ENCODE results near the gene TBRG1. TPM values are rescaled to one million over a fixed set of nuclear protein-coding genes. Genes with fewer than 3 reads are reported as not detected.
"Not testable (repeated sequence)": the region's sequence is repeated elsewhere in the genome, so short reads cannot be mapped to it uniquely, and the experiment has no call there.

TBRG1 gene, protein sequence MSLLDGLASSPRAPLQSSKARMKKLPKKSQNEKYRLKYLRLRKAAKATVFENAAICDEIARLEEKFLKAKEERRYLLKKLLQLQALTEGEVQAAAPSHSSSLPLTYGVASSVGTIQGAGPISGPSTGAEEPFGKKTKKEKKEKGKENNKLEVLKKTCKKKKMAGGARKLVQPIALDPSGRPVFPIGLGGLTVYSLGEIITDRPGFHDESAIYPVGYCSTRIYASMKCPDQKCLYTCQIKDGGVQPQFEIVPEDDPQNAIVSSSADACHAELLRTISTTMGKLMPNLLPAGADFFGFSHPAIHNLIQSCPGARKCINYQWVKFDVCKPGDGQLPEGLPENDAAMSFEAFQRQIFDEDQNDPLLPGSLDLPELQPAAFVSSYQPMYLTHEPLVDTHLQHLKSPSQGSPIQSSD
- 12.4 and 20.5 TPM in 2 replicates for total RNA-seq

DNA sequence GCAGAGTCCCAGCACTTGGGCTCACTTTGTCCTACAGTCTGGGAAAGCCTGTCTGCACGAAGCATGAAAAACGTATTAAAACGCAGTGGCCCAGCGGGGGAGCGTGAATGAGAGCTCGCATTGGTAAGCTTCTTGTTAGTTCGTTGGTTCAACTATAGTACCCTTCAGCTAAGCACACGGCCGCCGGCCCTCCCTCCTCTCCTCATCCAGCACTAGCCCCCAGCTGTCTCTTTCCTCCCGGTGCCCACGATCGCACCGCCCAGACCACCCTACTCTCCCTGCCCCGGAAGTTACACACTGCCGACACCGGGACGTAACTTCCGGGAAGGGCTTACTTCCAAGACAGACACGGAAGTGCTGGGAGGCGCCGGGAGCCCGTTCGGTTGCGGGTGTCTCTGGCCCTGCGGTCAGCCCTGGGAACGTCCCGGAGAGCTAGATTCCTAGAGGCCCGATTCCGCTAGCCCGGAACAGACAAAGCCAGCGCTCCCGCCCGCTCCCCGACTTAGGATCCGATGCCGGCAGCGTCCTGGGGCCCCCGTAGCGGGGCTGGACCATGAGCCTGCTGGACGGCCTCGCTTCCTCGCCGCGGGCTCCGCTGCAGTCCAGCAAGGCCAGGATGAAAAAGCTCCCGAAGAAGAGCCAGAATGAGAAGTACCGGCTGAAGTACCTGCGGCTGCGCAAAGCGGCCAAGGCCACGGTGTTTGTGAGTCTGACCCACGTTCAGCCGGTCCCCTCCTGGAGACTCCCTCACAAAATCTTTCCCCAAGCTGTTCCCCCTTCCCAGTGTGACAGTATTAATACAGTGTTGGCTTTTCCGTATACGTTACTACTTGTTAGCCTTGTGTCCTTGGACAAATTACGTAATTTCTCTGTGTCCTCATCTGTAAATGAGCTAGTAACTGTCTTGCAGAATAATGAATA is at the start of gene TBRG1:
Gene TBRG1 (plus strand): TSS at position 334 of the 921 bp plus-strand sequence. CDS start 220 bp downstream, at position 554.
- no peak for DNase-seq (ENCODE audit: extremely low read depth, low read depth, low spot score)

- no peak for DNase-seq (ENCODE audit: extremely low read depth, low read depth, low spot score)
Observed at GRCh38 chr11:124577716-124578427, 44.8 kb upstream of the TBRG1 start.

DNA sequence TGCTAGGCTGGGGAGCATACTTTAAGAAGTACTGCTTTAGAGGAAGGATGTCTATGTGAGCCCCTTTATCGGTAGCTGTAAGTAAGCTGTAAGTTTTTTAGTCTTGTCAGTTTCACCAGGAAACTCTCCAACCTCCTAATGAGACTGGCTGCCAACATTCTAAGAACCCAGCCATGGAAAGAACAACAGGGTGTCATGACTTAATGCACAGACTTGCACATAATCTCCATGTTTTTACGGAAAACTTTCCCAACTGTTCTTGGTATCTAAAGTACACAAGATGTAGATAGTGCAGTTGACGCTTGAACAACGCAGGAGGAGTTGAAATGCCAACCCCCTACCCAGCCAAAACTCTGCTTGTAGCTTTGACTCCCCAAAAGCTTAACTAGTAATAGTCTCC is 43.9 kb upstream of the TBRG1 start:
- DNase-seq (ENCODE audit: extremely low read depth, low read depth, low spot score), result no peak

DNA sequence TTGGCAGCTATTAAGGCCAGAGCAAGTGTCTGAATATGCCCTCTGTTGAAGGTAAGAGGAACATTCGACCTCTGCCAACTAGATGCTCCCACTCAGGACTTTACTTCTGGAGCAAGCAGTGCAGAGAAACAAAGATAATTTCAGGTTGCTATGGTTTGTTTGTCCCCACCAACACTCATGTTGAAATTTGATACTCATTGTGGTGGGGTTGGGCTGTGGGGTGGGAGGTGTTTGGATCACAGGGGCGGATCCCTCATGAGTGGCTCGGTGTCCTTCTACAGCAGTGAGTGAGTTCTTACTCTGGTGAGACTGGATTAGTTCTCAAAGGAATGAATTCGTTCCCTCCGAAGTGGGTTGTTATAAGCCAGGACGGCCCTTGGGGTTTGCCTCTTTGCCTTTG is 40.8 kb upstream of the TBRG1 start:
- DNase-seq (ENCODE audit: extremely low read depth, low read depth, low spot score), result no peak

DNA sequence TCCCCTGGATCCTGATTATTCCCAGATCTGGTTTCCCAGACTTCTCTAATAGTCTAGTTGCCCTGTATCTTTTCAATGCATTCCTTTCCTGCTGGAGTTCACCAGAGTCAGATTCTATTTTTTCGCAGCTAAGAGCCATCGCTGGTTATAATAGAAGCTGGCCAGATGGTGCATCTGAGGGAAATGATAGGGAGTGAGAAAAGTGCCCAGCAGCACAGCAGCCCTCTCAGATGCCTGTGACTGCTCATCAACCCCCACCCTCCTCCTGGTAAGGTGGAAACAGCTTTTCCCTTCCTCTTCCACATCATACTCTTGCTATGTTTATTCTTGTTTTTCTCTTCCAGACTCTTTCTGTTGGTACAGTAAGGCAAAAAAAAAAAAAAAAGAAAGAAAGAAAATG is 40.1 kb upstream of the TBRG1 start:
- no peak for DNase-seq (ENCODE audit: extremely low read depth, low read depth, low spot score)

DNA sequence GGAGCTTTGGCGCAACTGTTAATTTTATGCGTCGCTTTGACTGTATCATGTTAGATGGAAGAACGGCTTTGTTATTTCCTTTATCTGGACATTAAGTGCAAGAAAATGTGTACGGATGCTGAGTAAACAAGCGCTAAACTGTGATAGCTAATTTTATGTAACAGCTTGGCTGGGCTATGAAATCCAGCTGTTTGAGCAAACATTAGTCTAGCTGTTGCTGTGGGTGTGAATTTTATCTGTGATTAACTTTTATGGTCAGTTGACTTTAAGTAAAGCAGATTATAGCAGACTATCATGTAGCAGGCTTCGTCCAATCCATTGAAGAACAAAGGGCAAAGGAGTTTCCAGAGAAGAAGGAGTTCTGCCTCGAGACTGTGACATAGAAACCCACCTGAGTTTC is 38.9 kb upstream of the TBRG1 start:
- no peak for DNase-seq (ENCODE audit: extremely low read depth, low read depth, low spot score)

GRCh38 chr11:124584681-124585372 is 37.8 kb upstream of the TBRG1 start:
- DNase-seq (ENCODE audit: extremely low read depth, low read depth, low spot score), result no peak

GRCh38 chr11:124586238-124586860 is 36.3 kb upstream of the TBRG1 start:
- peak; percentile 36 for DNase-seq (ENCODE audit: extremely low read depth, low read depth, low spot score)

- DNase-seq (ENCODE audit: extremely low read depth, low read depth, low spot score), result no peak
Observed at GRCh38 chr11:124591430-124591829, 31.2 kb upstream of the TBRG1 start.

DNA sequence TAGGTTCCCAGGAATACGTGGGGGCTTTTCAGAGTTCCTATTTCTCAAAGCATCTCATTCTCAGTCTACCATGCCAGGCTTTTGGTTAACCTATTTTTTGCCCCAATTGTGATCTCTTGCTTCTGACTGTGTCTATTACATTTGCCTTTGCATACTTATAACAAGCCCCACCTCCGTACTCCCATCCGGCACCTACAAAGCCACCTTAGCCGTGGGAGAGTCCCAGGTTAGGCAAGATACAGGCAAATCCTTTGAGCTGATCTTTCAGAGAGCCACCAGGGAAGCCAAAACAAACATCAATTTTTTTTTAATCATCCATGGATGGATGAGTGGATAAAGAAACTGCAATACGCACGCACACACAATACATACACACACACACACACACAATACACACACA is 30.0 kb upstream of the TBRG1 start:
- DNase-seq (ENCODE audit: extremely low read depth, low read depth, low spot score), result no peak

- DNase-seq (ENCODE audit: extremely low read depth, low read depth, low spot score), result no peak
Observed at GRCh38 chr11:124595302-124595701, 27.4 kb upstream of the TBRG1 start.

DNA sequence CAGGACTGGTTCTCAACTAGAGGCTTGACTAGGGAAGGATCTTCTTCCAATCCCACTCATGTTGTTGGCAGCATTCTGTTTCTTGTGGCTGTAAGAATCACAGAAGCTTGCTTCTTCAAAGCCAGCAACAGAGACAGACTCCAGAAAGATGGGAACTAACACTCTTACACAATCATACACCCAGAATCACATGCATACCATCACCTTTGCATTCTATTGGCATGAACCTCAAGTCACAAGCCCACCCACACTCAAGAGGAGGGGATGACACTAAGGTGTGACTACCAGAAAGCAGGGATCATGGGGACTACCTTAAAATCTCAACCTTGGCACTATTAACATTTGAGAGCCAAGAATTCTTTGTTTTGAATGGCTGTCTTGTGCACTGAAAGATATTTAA is 25.0 kb upstream of the TBRG1 start:
- DNase-seq (ENCODE audit: extremely low read depth, low read depth, low spot score), result no peak

DNA sequence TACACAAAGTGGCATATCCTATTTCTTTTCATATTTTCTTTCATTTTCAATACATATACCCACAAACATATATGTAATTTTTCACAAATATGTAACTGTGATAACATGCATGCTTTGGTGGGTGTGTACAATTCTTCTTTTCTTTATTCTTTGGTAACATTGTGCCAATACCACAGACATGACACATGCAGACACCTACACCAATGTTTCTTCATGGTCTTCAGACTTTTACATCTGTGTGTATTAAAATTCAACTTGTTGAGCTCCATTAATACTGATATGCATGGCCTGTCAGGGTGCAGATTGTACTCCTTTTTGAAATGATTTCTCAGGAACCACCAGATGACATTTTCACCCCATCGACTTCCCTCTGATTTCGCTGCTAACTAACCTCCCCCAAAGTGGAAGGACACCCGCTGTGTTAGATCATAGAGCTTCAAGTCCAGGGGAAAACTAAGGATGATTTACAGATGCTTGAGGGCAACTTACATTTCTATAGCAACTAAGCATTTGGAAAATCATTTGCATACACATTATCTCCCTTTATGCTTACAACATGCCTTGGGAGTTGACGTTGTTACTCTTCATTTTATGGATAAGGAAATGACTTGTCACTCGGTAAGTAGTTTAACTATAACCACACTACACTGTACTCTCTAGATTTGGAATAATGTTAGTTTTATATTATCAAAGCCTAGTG is 21.9 kb upstream of the TBRG1 start:
- no peak for DNase-seq (ENCODE audit: extremely low read depth, low read depth, low spot score)

DNA sequence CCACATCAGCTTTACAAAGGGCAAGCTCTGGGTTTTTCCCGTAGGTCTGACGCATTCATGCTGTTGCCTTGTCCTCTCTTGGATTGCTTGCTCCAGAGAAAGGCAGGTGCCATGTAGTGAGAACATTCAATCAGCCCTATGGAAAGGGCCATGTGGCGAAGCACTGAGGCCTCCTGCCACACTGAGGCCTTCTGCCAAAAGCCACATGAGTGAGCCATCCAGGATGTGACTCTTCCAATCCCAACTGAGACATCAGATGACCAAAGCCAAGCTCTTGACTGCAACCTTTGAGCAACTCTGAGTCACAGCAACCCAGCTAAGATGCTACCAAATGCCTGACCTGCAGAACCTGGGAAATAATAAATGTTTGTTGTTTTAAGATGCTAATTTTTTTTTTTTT is 20.5 kb upstream of the TBRG1 start:
- DNase-seq (ENCODE audit: extremely low read depth, low read depth, low spot score), result no peak

DNA sequence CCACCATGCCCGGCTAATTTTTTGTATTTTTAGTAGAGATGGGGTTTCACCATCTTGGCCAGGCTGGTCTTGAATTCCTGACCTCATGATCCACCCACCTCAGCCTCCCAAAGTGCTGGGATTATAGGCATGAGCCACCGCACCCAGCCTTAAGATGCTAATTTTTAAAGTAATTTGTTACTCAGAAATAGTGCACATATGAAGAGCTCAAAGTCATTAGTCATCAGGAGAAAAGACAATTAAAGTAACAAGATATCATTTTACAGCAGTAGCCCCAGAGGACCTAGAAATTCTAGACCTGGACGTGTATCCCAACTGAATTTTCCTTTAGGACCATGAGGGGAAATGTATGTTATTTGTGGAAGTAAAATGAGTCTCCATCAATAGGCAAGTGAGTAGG is 19.9 kb upstream of the TBRG1 start:
- DNase-seq (ENCODE audit: extremely low read depth, low read depth, low spot score), result not testable (repeated sequence)

DNA sequence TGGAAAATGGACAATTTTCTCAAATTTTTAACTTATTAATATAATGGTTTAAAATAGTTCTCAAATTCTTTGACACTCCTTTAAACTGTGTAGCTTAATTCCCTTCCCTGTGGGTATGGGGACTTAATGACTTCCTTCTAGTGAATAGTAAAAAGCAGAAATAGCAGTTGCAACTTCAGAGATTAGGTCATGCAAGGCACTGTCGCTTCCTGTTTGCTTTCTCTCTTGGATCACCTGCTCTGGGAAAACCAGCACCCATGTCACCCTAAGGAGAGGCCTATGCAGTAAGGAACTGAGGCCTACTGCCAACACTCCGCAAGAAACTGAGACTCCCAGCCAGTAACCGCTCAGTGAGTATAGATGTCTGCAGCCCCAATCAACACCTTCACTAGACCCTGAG is 16.9 kb upstream of the TBRG1 start:
- no peak for DNase-seq (ENCODE audit: extremely low read depth, low read depth, low spot score)

DNA sequence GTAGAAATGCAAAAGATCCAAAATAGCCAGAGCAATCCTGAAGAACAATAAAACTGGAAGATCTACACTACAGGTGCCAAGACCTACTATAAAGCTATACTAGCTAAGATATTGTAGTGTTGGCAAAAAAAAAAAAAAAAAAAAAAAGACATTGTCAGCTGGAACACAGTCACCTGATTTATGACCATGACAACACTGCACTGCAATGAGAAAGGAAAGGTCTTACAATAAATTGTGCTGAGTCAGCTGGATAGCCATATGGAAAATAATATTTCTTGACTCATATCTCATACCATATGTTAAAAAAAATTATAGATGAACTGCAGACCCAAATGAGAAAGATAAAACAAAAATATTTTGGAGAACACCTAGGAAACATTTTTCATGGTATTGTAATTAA is 14.5 kb upstream of the TBRG1 start:
- DNase-seq (ENCODE audit: extremely low read depth, low read depth, low spot score), result no peak

GRCh38 chr11:124610295-124610694 is 12.4 kb upstream of the TBRG1 start:
- no peak for DNase-seq (ENCODE audit: extremely low read depth, low read depth, low spot score)

GRCh38 chr11:124611064-124611463 is 11.6 kb upstream of the TBRG1 start, which contains the start of gene PANX3:
TSS of gene PANX3 (plus strand) at chr11:124611428. CDS start at chr11:124611557, 129 bp downstream.
- no peak for DNase-seq (ENCODE audit: extremely low read depth, low read depth, low spot score)
